HG02623 (cell line): ENCODE data around the gene PRAMEF13.
"Not testable (repeated sequence)": the region's sequence is repeated elsewhere in the genome, so short reads cannot be mapped to it uniquely, and the experiment has no call there.

Experiments used
- ATAC-seq: cut with Tn5 transposase; IDR thresholded peaks from one replicate; pipeline ENCODE4 v1.9.1; 2021; ENCODE audit warnings: moderate library complexity; ENCODE audit not compliant: unreplicated experiment

The PRAMEF13 gene

DNA sequence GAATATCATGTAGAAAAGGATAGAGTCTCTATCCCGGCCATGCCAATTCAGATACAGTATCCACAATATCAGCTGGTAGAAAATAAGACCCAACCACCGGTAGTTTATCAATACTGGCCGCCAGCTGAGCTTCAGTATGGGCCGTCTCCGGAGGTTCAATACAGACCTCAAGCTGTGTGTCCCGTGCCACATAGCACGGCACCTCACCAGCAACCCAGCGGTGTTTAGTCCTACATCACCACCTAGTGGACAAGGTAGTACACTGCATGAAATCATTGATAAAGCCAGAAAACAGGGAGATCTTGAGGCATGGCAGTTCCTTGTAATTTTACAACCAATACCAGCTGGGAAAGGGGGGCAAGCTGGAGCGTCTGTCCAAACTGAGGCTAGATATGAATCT lies 7.5 kb upstream of the PRAMEF13 start:
- not testable (repeated sequence) for ATAC-seq

DNA sequence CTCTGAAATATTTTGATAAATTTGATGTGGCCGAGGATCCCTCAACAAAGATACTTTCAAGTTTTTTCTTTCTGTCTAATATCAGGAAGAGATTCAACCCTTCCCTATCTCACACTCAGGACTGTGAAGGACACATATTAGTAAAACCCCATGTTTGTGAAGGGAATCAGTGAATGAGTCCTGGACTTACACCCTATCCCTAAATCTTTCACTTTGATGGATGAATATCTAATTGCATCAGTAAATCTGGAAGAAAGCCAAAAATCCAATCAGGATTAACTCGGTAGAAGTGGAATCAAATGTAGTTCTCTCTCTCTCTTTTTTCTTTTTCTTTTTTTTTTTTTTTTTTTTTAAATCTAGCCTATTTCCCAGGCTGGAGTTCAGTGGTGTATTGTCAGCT lies 29.7 kb downstream of the PRAMEF13 start, which contains the start of gene PRAMEF9:
TSS of gene PRAMEF9 (plus strand) at position 301 of the 400 bp plus-strand sequence. CDS start 3,433 bp downstream, outside the sequence.
- ATAC-seq: not testable (repeated sequence)

DNA sequence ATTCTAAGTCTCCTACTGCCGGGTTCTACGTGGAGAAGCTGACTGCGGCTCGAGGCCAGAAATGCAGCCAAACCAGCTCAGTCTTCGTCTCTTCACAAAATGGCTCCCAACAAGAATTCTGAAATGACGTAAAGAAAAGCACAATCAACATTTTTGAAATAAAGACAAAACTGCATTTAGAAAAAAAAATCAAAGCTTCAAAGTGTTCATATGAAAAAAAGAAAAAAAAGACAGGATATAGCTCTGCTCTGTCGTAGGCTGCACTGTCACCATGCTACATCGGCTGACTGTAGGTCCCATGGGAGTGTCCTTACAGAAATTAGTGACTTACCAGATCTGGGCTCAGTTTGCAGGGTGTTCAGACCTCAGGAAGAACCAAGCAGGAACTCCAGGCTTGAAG lies 35.7 kb downstream of the PRAMEF13 start, which contains the start of gene HNRNPCL4:
TSS of gene HNRNPCL4 (minus strand) at position 101 of the 400 bp plus-strand sequence. CDS start 164 bp downstream, outside the sequence.
- not testable (repeated sequence) for ATAC-seq

DNA sequence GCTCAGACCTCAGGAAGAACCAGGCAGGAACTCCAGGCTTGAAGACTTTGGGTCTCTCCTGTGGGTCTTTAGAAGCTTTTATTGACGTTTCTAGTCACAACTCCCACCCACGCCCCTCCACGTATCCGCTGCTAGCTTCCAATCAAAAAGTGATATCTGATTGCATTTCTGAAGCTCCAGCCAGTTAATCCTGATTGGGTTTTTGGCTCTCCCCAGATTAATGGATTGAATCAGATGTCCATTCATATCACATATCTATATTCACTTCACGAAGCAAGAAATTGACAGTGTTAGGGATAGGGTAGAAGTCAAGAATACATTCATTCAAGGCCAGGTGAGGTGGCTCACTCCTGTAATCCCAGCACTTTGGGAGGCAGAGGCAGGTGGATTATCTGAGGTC lies 45.3 kb downstream of the PRAMEF13 start, which contains the start of gene PRAMEF26:
TSS of gene PRAMEF26 (minus strand) at position 101 of the 400 bp plus-strand sequence. CDS start 2,914 bp downstream, outside the sequence.
- not testable (repeated sequence) for ATAC-seq
